K562 (cell line): Measurements from ENCODE around the gene RER1. TPM values are rescaled to one million over a fixed set of nuclear protein-coding genes. Genes with fewer than 3 reads are reported as not detected.

Source experiments
- ATAC-seq: fragments of 200-7000 bp; cut with Tn5 transposase; 3 replicates; pipeline ENCODE4 v1.9.1; 2020; ENCODE audit warnings: moderate library complexity
- BruUV-seq: library from RNA; stranded (reverse); fragments of 400-500 nt; replicated peaks from 2 replicates; lab custom pipeline; 2021; lab: Mats Ljungman, UMichigan
- CTCF ChIA-PET: fragments of 300-600 bp; formaldehyde crosslinking; extraction: SDS; loops from one replicate; lab custom pipeline; 2021; ENCODE audit warnings: low intra/inter-chr PET ratio; lab: Yijun Ruan, JAX
- POLR2A ChIA-PET: fragments of 300-600, 350-650 bp; sonication (Branson Sonifier 250); formaldehyde crosslinking; extraction: SDS; loops from one replicate; lab custom pipeline; 2021; ENCODE audit warnings: antibody characterized with exemption, inconsistent platforms; lab: Yijun Ruan, JAX
- DNase-seq, 4 experiments: peaks; one replicate each; pipeline versions ENCODE4 v3.0.0 to v3.0.0-alpha.2; 2011 to 2018; ENCODE audit warnings: low spot score in 3 of 4, mixed read lengths in 3 of 4; ENCODE audit errors: extremely low read depth in 1 of 4
- FAIRE-seq: peaks from 2 replicates; lab custom pipeline; 2011; peaks lifted over from hg19 to GRCh38; lab: Jason Lieb, UNC
- H2AFZ ChIP-seq: 2 replicates; pipeline ENCODE4 v1.6.0; 2011; ENCODE audit warnings: low read depth, low read length, control low read depth, inconsistent platforms
- H3K27ac ChIP-seq: fragments of 200-600 bp; 3 replicates; pipeline ENCODE4 v1.8.0; 2011; ENCODE audit warnings: low read depth, mild to moderate bottlenecking, control low read depth, inconsistent platforms, low read length, moderate library complexity, mixed read lengths; ENCODE audit errors: extremely low read depth
- H3K27me3 ChIP-seq, 2 experiments: fragments of 300-600 bp in 1 of 2; 2 replicates in 1 of 2; 3 replicates in 1 of 2; pipeline versions ENCODE4 v1.6.0 to v1.8.0; 2011; ENCODE audit warnings: inconsistent platforms in 2 of 2, low read length in 2 of 2, mild to moderate bottlenecking in 1 of 2, mixed read lengths in 1 of 2, moderate library complexity in 1 of 2; ENCODE audit not compliant: control insufficient read depth in 2 of 2, insufficient read depth in 2 of 2
- H3K36me3 ChIP-seq: fragments of 300-600 bp; 3 replicates; pipeline ENCODE4 v1.8.0; 2011; ENCODE audit warnings: mild to moderate bottlenecking, low read length, inconsistent platforms; ENCODE audit not compliant: control insufficient read depth, insufficient read depth
- H3K4me1 ChIP-seq, 2 experiments: fragments of 200-600 bp in 1 of 2; replicated peaks in 1 of 2; 2 replicates in 1 of 2; 3 replicates in 1 of 2; pipeline versions ENCODE4 v1.5.1 to v1.8.0; 2011; ENCODE audit warnings: inconsistent platforms in 2 of 2, low read length in 2 of 2, mild to moderate bottlenecking in 1 of 2, mixed read lengths in 1 of 2, moderate library complexity in 1 of 2; ENCODE audit not compliant: control insufficient read depth in 2 of 2, insufficient read depth in 2 of 2
- H3K4me2 ChIP-seq: 2 replicates; pipeline ENCODE4 v1.6.1; 2011; ENCODE audit warnings: low read length, control low read depth, inconsistent platforms, mixed read lengths; ENCODE audit not compliant: insufficient read depth
- H3K4me3 ChIP-seq: fragments of 200-600 bp; sonication (generic), shearing (Covaris generic); 2 replicates; pipeline ENCODE4 v1.5.1; 2016; ENCODE audit warnings: control low read depth, inconsistent platforms
- H3K79me2 ChIP-seq: fragments of 200-600 bp; 3 replicates; pipeline ENCODE4 v1.8.0; 2011; ENCODE audit warnings: low read length, inconsistent platforms; ENCODE audit not compliant: control insufficient read depth, insufficient read depth
- H3K9ac ChIP-seq, 2 experiments: 2 replicates each; pipeline versions ENCODE4 v1.6.0 to v1.6.1; 2011; ENCODE audit warnings: low read depth in 2 of 2, low read length in 2 of 2, control low read depth in 1 of 2, inconsistent platforms in 1 of 2, mild to moderate bottlenecking in 1 of 2, mixed read lengths in 1 of 2; ENCODE audit not compliant: insufficient read depth in 1 of 2
- H3K9me1 ChIP-seq: one replicate; pipeline ENCODE4 v1.6.0; 2011; ENCODE audit warnings: inconsistent platforms, mild to moderate bottlenecking, low read length, moderate library complexity; ENCODE audit not compliant: control insufficient read depth, insufficient read depth
- H3K9me3 ChIP-seq: replicated peaks from 2 replicates; pipeline ENCODE4 v1.5.1; 2011; ENCODE audit warnings: low read depth, low read length, inconsistent platforms; ENCODE audit not compliant: control insufficient read depth, insufficient read depth
- H4K20me1 ChIP-seq: replicated peaks from 2 replicates; pipeline ENCODE4 v1.6.1; 2011; ENCODE audit warnings: low read length, inconsistent platforms, mixed read lengths; ENCODE audit not compliant: control insufficient read depth, insufficient read depth
- DPF2 ChIP-seq: fragments of 450-650 bp; IDR thresholded peaks from 2 replicates; pipeline ENCODE4 v1.6.1; 2016
- GTF2E2 ChIP-seq: fragments of 200-800 bp; sonication (Bioruptor generic); IDR thresholded peaks from 2 replicates; pipeline ENCODE4 v1.6.1; 2016; ENCODE audit warnings: missing genetic modification characterization, missing compliant biosample characterization
- NFYB ChIP-seq: IDR thresholded peaks from 2 replicates; pipeline ENCODE4 v1.6.1; 2011; ENCODE audit warnings: mild to moderate bottlenecking, moderate library complexity; ENCODE audit not compliant: insufficient read length; ENCODE audit errors: extremely low read depth
- PML ChIP-seq: IDR thresholded peaks from 2 replicates; pipeline ENCODE4 v1.6.1; 2012; ENCODE audit warnings: low read length, inconsistent platforms
- SRSF3 ChIP-seq: fragments of 200-400 bp; formaldehyde crosslinking; IDR thresholded peaks from 2 replicates; pipeline ENCODE4 v1.6.1; 2016; ENCODE audit warnings: mild to moderate bottlenecking, low read length, moderate library complexity; ENCODE audit not compliant: insufficient read depth
- ZBTB17 ChIP-seq: fragments of 450-650 bp; formaldehyde crosslinking; IDR thresholded peaks from 2 replicates; pipeline ENCODE4 v1.4.0; 2020; ENCODE audit warnings: mild to moderate bottlenecking
- WGBS: fragments of 100-300 bp; shearing (Covaris generic); methylation state at CpG from one replicate; pipeline ENCODE4 v1.1.6; 2016; ENCODE audit warnings: low coverage, mixed read lengths; ENCODE audit not compliant: insufficient coverage; ENCODE audit errors: missing lambda C conversion rate; 5-methylcytosine and 5-hydroxymethylcytosine counted together
- in situ Hi-C: fragments of 300-500 bp; cut with MboI; formaldehyde crosslinking; loops from 4 replicates; pipeline ENCODE4 v1.15.0; 2018; ENCODE audit warnings: inconsistent platforms, mixed read lengths
- intact Hi-C: fragments of 100-400 bp; cut with micrococcal nuclease; formaldehyde crosslinking; loops from 2 replicates; pipeline ENCODE4 v1.14.2; 2022
- polyA plus RNA-seq, 8 experiments: library from polyadenylated mRNA; depleted of rRNA in 4 of 8; stranded (reverse) in 5 of 8; unstranded in 3 of 8; fragments of >200 nt; fragmentation: Nextera tagmentation in 2 of 8; fragmentation: Illumina TruSeq in 1 of 8; extraction: Ambion mirVana in 2 of 8; extraction: Trizol in 1 of 8; gene quantifications; 2 replicates each; pipeline versions ENCODE4 v1.2.1 to v1.2.3, GENCODE V29; 2011 to 2014; ENCODE audit warnings: inconsistent platforms in 1 of 8, missing spikeins in 1 of 8
- total RNA-seq, 7 experiments: library from RNA; depleted of rRNA in 6 of 7; stranded (reverse); fragments of >200 nt in 6 of 7; fragmentation: Illumina TruSeq in 2 of 7; extraction: Trizol in 2 of 7; gene quantifications; 2 replicates each; pipeline versions ENCODE4 v1.2.1 to v1.2.3, GENCODE V29; 2011 to 2021; ENCODE audit warnings: low replicate concordance in 1 of 7
- TF ChIP-seq, protein P1 (sequence below): fragments of 450-650 bp; formaldehyde crosslinking; conservative IDR thresholded peaks from 2 replicates; pipeline ENCODE4 v1.4.0; 2022; ENCODE audit warnings: mild to moderate bottlenecking, missing genetic modification characterization

RER1 gene
- total and polyA plus RNA-seq, 9 of the 15 experiments (the other 6 are each of a cell fraction or from before 2014, with no cell fraction given) = 19.6 to 354 (median 183) TPM

DNA sequence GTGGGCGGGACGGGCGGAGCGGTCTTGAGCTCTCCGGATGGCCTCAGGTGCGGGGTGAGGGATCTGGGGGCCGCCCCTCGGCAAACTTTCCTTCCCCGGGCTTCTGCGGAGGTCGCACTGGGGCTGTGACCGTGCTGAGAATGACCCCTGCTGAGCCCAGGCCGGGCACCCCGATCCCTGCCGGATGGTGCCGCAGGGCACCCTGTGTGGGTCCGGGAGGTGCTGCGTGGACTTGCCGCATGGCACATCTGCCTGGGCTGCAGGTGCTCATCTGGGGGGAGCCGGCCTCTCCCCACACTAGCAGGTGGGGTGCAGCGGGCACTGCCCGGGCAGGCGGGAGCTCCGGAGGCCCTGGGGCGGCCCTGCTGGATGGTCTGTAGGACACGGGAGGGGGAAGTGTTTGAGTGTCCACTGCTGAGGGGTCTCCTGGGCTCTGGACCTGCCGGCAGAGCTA lies 52.5 kb downstream of the RER1 start:
- no TSS peak for BruUV-seq
- no peak for ATAC-seq
- no peaks in the 10 kb centered on the region for H3K9me1 ChIP-seq
- intact Hi-C loops = no loop called here
- WGBS = 29% methylated on average over 24 of the region's 27 CpGs
- H3K27me3 ChIP-seq = peaks cover 27 to 79% of the 10 kb centered on the region in 2 experiments
- no peaks in the 10 kb centered on the region for H3K79me2 ChIP-seq
- no peak overlapping the region for H3K4me2 ChIP-seq
- POLR2A ChIA-PET = no interaction called here
- H4K20me1 ChIP-seq = peaks cover 11% of the 10 kb centered on the region
- no peaks in the 10 kb centered on the region for H3K9me3 ChIP-seq
- no peak for TF ChIP-seq SRSF3
- TF ChIP-seq, protein P1, sequence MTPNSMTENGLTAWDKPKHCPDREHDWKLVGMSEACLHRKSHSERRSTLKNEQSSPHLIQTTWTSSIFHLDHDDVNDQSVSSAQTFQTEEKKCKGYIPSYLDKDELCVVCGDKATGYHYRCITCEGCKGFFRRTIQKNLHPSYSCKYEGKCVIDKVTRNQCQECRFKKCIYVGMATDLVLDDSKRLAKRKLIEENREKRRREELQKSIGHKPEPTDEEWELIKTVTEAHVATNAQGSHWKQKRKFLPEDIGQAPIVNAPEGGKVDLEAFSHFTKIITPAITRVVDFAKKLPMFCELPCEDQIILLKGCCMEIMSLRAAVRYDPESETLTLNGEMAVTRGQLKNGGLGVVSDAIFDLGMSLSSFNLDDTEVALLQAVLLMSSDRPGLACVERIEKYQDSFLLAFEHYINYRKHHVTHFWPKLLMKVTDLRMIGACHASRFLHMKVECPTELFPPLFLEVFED (CRISPR knock-in tag) = no peak
- no peak for TF ChIP-seq PML
- TF ChIP-seq NFYB = no peak
- no peak for TF ChIP-seq DPF2
- TF ChIP-seq ZBTB17 (CRISPR knock-in tag) = no peak
- TF ChIP-seq GTF2E2 (tag) = no peak
- TF ChIP-seq, all 486 proteins: peak for 0
- H3K27ac ChIP-seq = no peak overlapping the region
- H3K36me3 ChIP-seq = no peaks in the 10 kb centered on the region
- FAIRE-seq (no peak), DNase-seq (no peak)
- H3K9ac ChIP-seq = no peak overlapping the region
- CTCF ChIA-PET = no interaction called here
- H3K4me1 ChIP-seq = peaks cover 0 to 50% of the 10 kb centered on the region in 2 experiments; a peak in 3 of 5 replicates
- in situ Hi-C loops = no loop called here
- H2AFZ ChIP-seq = no peak overlapping the region
- no peak overlapping the region for H3K4me3 ChIP-seq
